OCI-LY7 (cell line): ENCODE data around the gene ACOXL. TPM values are rescaled to one million over a fixed set of nuclear protein-coding genes. Genes with fewer than 3 reads are reported as not detected.
A peak's percentile ranks its signal among the peaks of the same experiment; 100 is the strongest.

Experiments used
- BruUV-seq: library from RNA; stranded (reverse); fragments of 400-500 nt; replicated peaks from 2 replicates; lab custom pipeline; 2021; lab: Mats Ljungman, UMichigan
- CTCF ChIA-PET: fragments of 300-600 bp; sonication (Branson Sonifier 250); formaldehyde crosslinking; loops from one replicate; lab custom pipeline; 2022; ENCODE audit warnings: antibody characterized with exemption; ENCODE audit not compliant: unreplicated experiment; lab: Charles Lee
- POLR2A ChIA-PET: fragments of 300-600 bp; sonication (Branson Sonifier 250); formaldehyde crosslinking; loops from one replicate; lab custom pipeline; 2022; ENCODE audit warnings: antibody characterized with exemption; lab: Charles Lee
- DNase-seq: peaks from one replicate; pipeline ENCODE4 v3.0.0-alpha.2; 2015; ENCODE audit warnings: low spot score
- H2AFZ ChIP-seq: fragments of 200-600 bp; sonication (generic), shearing (Covaris generic); 2 replicates; pipeline ENCODE4 v1.6.1; 2014; ENCODE audit warnings: mild to moderate bottlenecking, antibody characterized with exemption, low read length, moderate library complexity
- H3K27ac ChIP-seq: fragments of 200-600 bp; sonication (generic); 2 replicates; pipeline ENCODE4 v1.5.1; 2014; ENCODE audit warnings: mixed run types, low read depth, mild to moderate bottlenecking, moderate library complexity, low read length, inconsistent platforms; ENCODE audit not compliant: poor library complexity, severe bottlenecking
- H3K36me3 ChIP-seq: fragments of 200-600 bp; sonication (generic); 2 replicates; pipeline ENCODE4 v1.6.1; 2014; ENCODE audit warnings: mild to moderate bottlenecking, antibody characterized with exemption, low read length, moderate library complexity, mixed read lengths; ENCODE audit not compliant: insufficient read depth
- H3K4me1 ChIP-seq: fragments of 200-600 bp; sonication (generic); 2 replicates; pipeline ENCODE4 v1.5.1; 2014; ENCODE audit warnings: mild to moderate bottlenecking, low read length; ENCODE audit not compliant: insufficient read depth, poor library complexity, severe bottlenecking
- H3K4me2 ChIP-seq: fragments of 200-600 bp; sonication (generic); 2 replicates; pipeline ENCODE4 v1.6.1; 2014; ENCODE audit warnings: mild to moderate bottlenecking, low read length
- H3K4me3 ChIP-seq: fragments of 200-600 bp; sonication (generic); 2 replicates; pipeline ENCODE4 v1.5.1; 2014; ENCODE audit warnings: mild to moderate bottlenecking, low read depth, low read length; ENCODE audit not compliant: poor library complexity, severe bottlenecking
- H3K79me2 ChIP-seq: fragments of 200-600 bp; sonication (generic); 2 replicates; pipeline ENCODE4 v1.6.1; 2016; ENCODE audit warnings: low read depth, mild to moderate bottlenecking, low read length, moderate library complexity, mixed read lengths; ENCODE audit not compliant: insufficient read depth
- H3K9me2 ChIP-seq: fragments of 200-600 bp; sonication (generic); 2 replicates; pipeline ENCODE4 v1.6.1; 2016; ENCODE audit warnings: mild to moderate bottlenecking, low read length, mixed read lengths; ENCODE audit not compliant: insufficient read depth
- H3K9me3 ChIP-seq: fragments of 200-600 bp; sonication (generic); 2 replicates; pipeline ENCODE4 v1.6.1; 2014; ENCODE audit warnings: mild to moderate bottlenecking, mixed run types, low read length, mixed read lengths
- H4K20me1 ChIP-seq: fragments of 200-600 bp; sonication (generic); 2 replicates; pipeline ENCODE4 v1.6.1; 2014; ENCODE audit warnings: mild to moderate bottlenecking, antibody characterized with exemption, low read length, moderate library complexity, mixed read lengths; ENCODE audit not compliant: insufficient read depth
- EZH2phosphoT487 ChIP-seq: fragments of 200-600 bp; sonication (generic); IDR thresholded peaks from 2 replicates; pipeline ENCODE4 v1.6.1; 2018; ENCODE audit warnings: low read depth, borderline replicate concordance, mild to moderate bottlenecking, mixed run types, antibody characterized with exemption, low read length, moderate library complexity, mixed read lengths
- intact Hi-C: fragments of 100-400 bp; cut with micrococcal nuclease; formaldehyde crosslinking; loops from one replicate; pipeline ENCODE4 v1.10.0; 2022; ENCODE audit not compliant: unreplicated experiment
- total RNA-seq, 2 experiments: library from RNA; depleted of rRNA in 1 of 2; stranded (reverse); fragments of >200 nt in 1 of 2; shearing (Covaris generic) in 1 of 2; gene quantifications; 2 replicates each; pipeline ENCODE4 v1.2.3, GENCODE V29; 2014 to 2022
- TF ChIP-seq, protein P1 (sequence below): fragments of 200-600 bp; sonication (generic); conservative IDR thresholded peaks from 2 replicates; pipeline ENCODE4 v1.5.1; 2014; ENCODE audit warnings: mild to moderate bottlenecking, antibody characterized with exemption, low read length, moderate library complexity, mixed read lengths

Gene ACOXL
- total RNA-seq, 2 experiments from 2014 or later = 1.4 TPM; not detected in 1

DNA sequence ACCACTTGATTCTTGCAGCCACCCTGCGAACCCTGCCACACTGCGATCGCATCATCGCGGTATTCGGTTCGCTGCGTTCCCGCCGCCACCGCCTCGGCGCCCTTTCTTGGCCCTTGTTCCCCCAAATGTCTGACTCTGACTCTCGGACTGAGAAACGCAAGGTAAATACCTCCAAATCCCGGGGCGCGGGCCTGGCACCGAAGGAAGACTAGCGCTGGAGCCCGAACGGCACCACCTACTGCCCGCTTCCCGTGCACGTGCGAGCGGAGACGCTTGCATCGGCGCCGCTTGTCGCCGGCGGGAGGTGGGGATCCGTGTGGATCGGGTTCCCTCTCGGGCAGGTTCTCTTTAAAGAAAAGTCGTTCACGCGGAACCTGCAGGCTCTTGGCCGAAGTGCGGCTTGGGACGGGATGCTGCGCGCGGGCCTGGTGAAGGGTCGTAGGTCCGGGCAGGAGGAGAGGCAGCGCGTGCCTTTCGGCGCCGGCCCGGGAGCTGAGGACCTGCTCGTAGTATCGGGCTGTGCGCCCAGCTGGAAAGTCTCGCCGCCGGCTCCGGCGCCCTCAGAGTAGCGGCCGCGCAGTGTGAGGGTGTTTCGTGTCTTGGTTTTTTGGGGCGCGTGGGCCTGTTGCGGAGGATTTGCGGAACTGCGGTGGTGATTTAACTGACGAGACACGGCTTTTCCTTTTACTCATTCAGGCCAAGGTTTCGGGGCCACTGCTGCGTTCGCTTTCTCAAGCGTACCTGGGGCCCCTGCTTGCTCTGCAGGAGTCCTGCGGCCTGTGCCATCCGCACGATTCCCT is 388.9 kb downstream of the ACOXL start:
- ChIA-PET POLR2A (interaction anchor here (0.6 to 2.4 kb wide), 9 partner anchors 10 to 1153 kb away, joined by 3 to 12 read pairs (median 4); no protein-coding TSS in a partner anchor), CTCF (interaction anchor here (0.6 kb wide), 1 partner anchor 37 kb away, joined by 3 read pairs; no protein-coding TSS in a partner anchor)
- H3K36me3 ChIP-seq = peaks cover 43% of the 10 kb centered on the region
- no TSS peak for BruUV-seq
- H2AFZ ChIP-seq = no peak overlapping the region
- peak overlapping the region; percentile 98 for H3K4me2 ChIP-seq
- peaks cover 51% of the 10 kb centered on the region for H3K79me2 ChIP-seq
- H3K9me3 ChIP-seq = no peaks in the 10 kb centered on the region
- peak overlapping the region; percentile 96 for H3K4me3 ChIP-seq
- TF ChIP-seq, protein P1, sequence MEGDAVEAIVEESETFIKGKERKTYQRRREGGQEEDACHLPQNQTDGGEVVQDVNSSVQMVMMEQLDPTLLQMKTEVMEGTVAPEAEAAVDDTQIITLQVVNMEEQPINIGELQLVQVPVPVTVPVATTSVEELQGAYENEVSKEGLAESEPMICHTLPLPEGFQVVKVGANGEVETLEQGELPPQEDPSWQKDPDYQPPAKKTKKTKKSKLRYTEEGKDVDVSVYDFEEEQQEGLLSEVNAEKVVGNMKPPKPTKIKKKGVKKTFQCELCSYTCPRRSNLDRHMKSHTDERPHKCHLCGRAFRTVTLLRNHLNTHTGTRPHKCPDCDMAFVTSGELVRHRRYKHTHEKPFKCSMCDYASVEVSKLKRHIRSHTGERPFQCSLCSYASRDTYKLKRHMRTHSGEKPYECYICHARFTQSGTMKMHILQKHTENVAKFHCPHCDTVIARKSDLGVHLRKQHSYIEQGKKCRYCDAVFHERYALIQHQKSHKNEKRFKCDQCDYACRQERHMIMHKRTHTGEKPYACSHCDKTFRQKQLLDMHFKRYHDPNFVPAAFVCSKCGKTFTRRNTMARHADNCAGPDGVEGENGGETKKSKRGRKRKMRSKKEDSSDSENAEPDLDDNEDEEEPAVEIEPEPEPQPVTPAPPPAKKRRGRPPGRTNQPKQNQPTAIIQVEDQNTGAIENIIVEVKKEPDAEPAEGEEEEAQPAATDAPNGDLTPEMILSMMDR = no peak; the same call in 1 of the 2 replicates
- TF ChIP-seq EZH2phosphoT487 = no peak
- H3K9me2 ChIP-seq = no peaks in the 10 kb centered on the region
- peak; percentile 74 for DNase-seq
- peak overlapping the region; percentile 75 for H3K27ac ChIP-seq
- H3K4me1 ChIP-seq = peaks cover 44% of the 10 kb centered on the region
- intact Hi-C loops = loop anchor here (1.0 to 10.0 kb wide), 7 partner anchors 36 to 584 kb away; partner anchors contain the start of gene BUB1
- H4K20me1 ChIP-seq = peaks cover 29% of the 10 kb centered on the region

DNA sequence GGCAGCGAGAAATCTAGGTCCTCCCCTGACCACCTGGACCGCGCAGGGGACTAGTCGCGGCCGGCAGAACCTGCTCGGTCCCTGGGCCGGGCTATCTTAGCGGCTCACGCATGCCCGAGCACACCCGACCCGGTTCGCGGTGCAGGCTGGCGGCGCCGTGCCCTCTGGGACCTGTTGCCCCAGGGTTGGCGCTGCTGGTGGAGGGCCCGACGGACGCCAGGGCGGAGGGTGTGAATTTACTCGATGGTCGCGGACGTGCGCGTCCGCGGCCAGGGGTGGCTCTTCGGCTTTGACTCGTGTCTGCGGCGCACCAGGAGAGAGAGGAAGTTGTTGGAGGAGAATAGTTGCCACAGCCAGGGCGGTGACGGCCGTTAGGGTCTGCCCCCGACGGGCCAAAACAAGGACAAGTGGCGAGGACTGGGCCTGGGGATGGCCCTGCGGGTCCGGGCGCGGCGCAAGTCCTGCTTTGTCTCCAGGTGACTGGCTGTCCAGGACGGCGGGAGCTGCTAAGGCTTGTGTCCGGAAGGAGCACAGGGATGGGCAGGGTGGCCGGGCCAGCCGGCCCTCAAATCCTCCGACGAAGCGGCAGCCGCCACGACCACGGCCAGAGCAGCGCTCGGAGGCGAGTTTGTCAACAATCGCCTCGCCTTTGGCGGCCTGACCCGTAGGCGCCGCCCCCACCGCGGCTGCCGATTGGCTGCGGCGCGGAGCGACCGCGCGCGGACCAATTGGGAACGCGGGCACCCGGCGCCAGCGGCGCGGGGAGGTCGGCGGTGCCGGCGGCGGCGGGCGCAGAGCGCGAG is 389.7 kb downstream of the ACOXL start:
- peak overlapping the region; percentile 98 for H3K4me2 ChIP-seq
- H3K36me3 ChIP-seq = peaks cover 51% of the 10 kb centered on the region
- no peaks in the 10 kb centered on the region for H3K9me3 ChIP-seq
- H3K27ac ChIP-seq = peak overlapping the region; percentile 75
- no peaks in the 10 kb centered on the region for H3K9me2 ChIP-seq
- H3K79me2 ChIP-seq = peaks cover 59% of the 10 kb centered on the region
- peak; percentile 91 for DNase-seq
- peaks cover 50% of the 10 kb centered on the region for H3K4me1 ChIP-seq
- TF ChIP-seq EZH2phosphoT487 = no peak
- TF ChIP-seq, protein P1 = no peak; the same call in 1 of the 2 replicates
- H3K4me3 ChIP-seq = peak overlapping the region; percentile 96
- H4K20me1 ChIP-seq = peaks cover 29% of the 10 kb centered on the region
- intact Hi-C loops = loop anchor here (1.0 to 10.0 kb wide), 7 partner anchors 35 to 583 kb away; partner anchors contain the start of gene BUB1
- ChIA-PET CTCF (interaction anchor here (0.6 kb wide), 1 partner anchor 36 kb away, joined by 3 read pairs; no protein-coding TSS in a partner anchor), POLR2A (interaction anchor here (2.2 to 2.4 kb wide), 2 partner anchors 11 to 35 kb away, joined by 6 to 12 read pairs; no protein-coding TSS in a partner anchor)
- no peak overlapping the region for H2AFZ ChIP-seq
- BruUV-seq = no TSS peak
